22Rv1 (cell line): Measurements from ENCODE around the gene IGSF21.
A peak's percentile ranks its signal among the peaks of the same experiment; 100 is the strongest.

Experiments
- H3K27ac ChIP-seq: fragments of 450-650 bp; 2 replicates; pipeline ENCODE4 v1.5.1; 2017
- CTCF ChIP-seq: fragments of 450-650 bp; IDR thresholded peaks from 2 replicates; pipeline ENCODE4 v1.5.1; 2017; ENCODE audit warnings: mild to moderate bottlenecking
- ZFX ChIP-seq: fragments of 450-650 bp; IDR thresholded peaks from 2 replicates; pipeline ENCODE4 v1.6.1; 2017; ENCODE audit warnings: antibody characterized with exemption, borderline replicate concordance

IGSF21 gene

GRCh38 chr1:18229625-18230024, 122.0 kb downstream of the IGSF21 start:
- no peak overlapping the region for H3K27ac ChIP-seq
- no peak for TF ChIP-seq ZFX
- TF ChIP-seq CTCF, result no peak

- TF ChIP-seq ZFX, result no peak
- no peak for TF ChIP-seq CTCF
- no peak overlapping the region for H3K27ac ChIP-seq
These were observed 122.7 kb downstream of the IGSF21 start for GRCh38 chr1:18230321-18230720.

GRCh38 chr1:18230840-18231239, 123.2 kb downstream of the IGSF21 start:
- no peak for TF ChIP-seq CTCF
- no peak for TF ChIP-seq ZFX
- H3K27ac ChIP-seq, result no peak overlapping the region

GRCh38 chr1:18232052-18232451, 124.5 kb downstream of the IGSF21 start:
- TF ChIP-seq ZFX (no peak), CTCF (peak; percentile 45)
- H3K27ac ChIP-seq, result no peak overlapping the region

GRCh38 chr1:18233176-18233864, 125.7 kb downstream of the IGSF21 start:
- TF ChIP-seq CTCF, result no peak
- no peak for TF ChIP-seq ZFX

GRCh38 chr1:18234790-18235242, 127.2 kb downstream of the IGSF21 start:
- TF ChIP-seq CTCF (peak; percentile 87), ZFX (no peak)
- no peak overlapping the region for H3K27ac ChIP-seq

More at GRCh38 chr1:18233176-18233864, 125.7 kb downstream of the IGSF21 start:
- H3K27ac ChIP-seq, result no peak overlapping the region

GRCh38 chr1:18237371-18237770, 129.8 kb downstream of the IGSF21 start:
- TF ChIP-seq CTCF (no peak), ZFX (no peak)
- no peak overlapping the region for H3K27ac ChIP-seq
